Measurements from ENCODE around the gene STK38.

Gene STK38

GRCh38 chr6:36469946-36470345, 77.3 kb downstream of the STK38 start:
- no peak overlapping the region for H3K9ac ChIP-seq (ENCODE audit: insufficient read length)
- peak overlapping the region; percentile 53 for H3K27ac ChIP-seq
- no peak overlapping the region for H3K4me3 ChIP-seq
- TF ChIP-seq FOXP2 (optimal IDR thresholded peaks at IDR 0.05; ENCODE audit: control extremely low read depth, extremely low read length, insufficient read depth) (no peak), POLR2AphosphoS5 (IDR thresholded peaks at IDR 0.05; ENCODE audit: borderline replicate concordance, low read depth, low read length) (no peak), EZH2 (IDR thresholded peaks at IDR 0.05) (no peak)
- peaks cover 29% of the 10 kb centered on the region for H3K36me3 ChIP-seq (ENCODE audit: insufficient read depth, low read length)
- H3K9me3 ChIP-seq (ENCODE audit: low read depth, low read length), result no peaks in the 10 kb centered on the region
- no peak for DNase-seq (ENCODE audit: low read depth, low spot score)

GRCh38 chr6:36469148-36469661, 78.1 kb downstream of the STK38 start:
- H3K27ac ChIP-seq, result peak overlapping the region; percentile 53
- DNase-seq (ENCODE audit: low read depth, low spot score), result no peak
- H3K9me3 ChIP-seq (ENCODE audit: low read depth, low read length), result no peaks in the 10 kb centered on the region
- H3K9ac ChIP-seq (ENCODE audit: insufficient read length), result peak overlapping the region; percentile 39
- H3K4me3 ChIP-seq, result peak overlapping the region; percentile 56
- TF ChIP-seq EZH2 (IDR thresholded peaks at IDR 0.05) (no peak), POLR2AphosphoS5 (IDR thresholded peaks at IDR 0.05; ENCODE audit: borderline replicate concordance, low read depth, low read length) (no peak), FOXP2 (optimal IDR thresholded peaks at IDR 0.05; ENCODE audit: control extremely low read depth, extremely low read length, insufficient read depth) (no peak)
- peaks cover 21% of the 10 kb centered on the region for H3K36me3 ChIP-seq (ENCODE audit: insufficient read depth, low read length)

- TF ChIP-seq EZH2 (IDR thresholded peaks at IDR 0.05) (no peak), POLR2AphosphoS5 (IDR thresholded peaks at IDR 0.05; ENCODE audit: borderline replicate concordance, low read depth, low read length) (no peak), FOXP2 (optimal IDR thresholded peaks at IDR 0.05; ENCODE audit: control extremely low read depth, extremely low read length, insufficient read depth) (no peak)
- Histone ChIP-seq H3K9ac (ENCODE audit: insufficient read length) (no peak overlapping the region), H3K4me3 (no peak overlapping the region), H3K36me3 (ENCODE audit: insufficient read depth, low read length) (peaks cover 23% of the 10 kb centered on the region), H3K27ac (no peak overlapping the region), H3K9me3 (ENCODE audit: low read depth, low read length) (no peaks in the 10 kb centered on the region)
- no peak for DNase-seq (ENCODE audit: low read depth, low spot score)
These were observed 79.7 kb downstream of the STK38 start for GRCh38 chr6:36467625-36468024.

GRCh38 chr6:36464233-36464632, 83.0 kb downstream of the STK38 start:
- TF ChIP-seq POLR2AphosphoS5 (IDR thresholded peaks at IDR 0.05; ENCODE audit: borderline replicate concordance, low read depth, low read length) (no peak), FOXP2 (optimal IDR thresholded peaks at IDR 0.05; ENCODE audit: control extremely low read depth, extremely low read length, insufficient read depth) (no peak), EZH2 (IDR thresholded peaks at IDR 0.05) (no peak)
- no peak overlapping the region for H3K9ac ChIP-seq (ENCODE audit: insufficient read length)
- H3K9me3 ChIP-seq (ENCODE audit: low read depth, low read length), result no peaks in the 10 kb centered on the region
- H3K4me3 ChIP-seq, result no peak overlapping the region
- peaks cover 14% of the 10 kb centered on the region for H3K36me3 ChIP-seq (ENCODE audit: insufficient read depth, low read length)
- H3K27ac ChIP-seq, result no peak overlapping the region
- DNase-seq (ENCODE audit: low read depth, low spot score), result no peak

GRCh38 chr6:36463676-36464075, 83.6 kb downstream of the STK38 start:
- Histone ChIP-seq H3K4me3 (no peak overlapping the region), H3K27ac (no peak overlapping the region), H3K9ac (ENCODE audit: insufficient read length) (no peak overlapping the region), H3K36me3 (ENCODE audit: insufficient read depth, low read length) (peaks cover 14% of the 10 kb centered on the region), H3K9me3 (ENCODE audit: low read depth, low read length) (no peaks in the 10 kb centered on the region)
- DNase-seq (ENCODE audit: low read depth, low spot score), result no peak
- TF ChIP-seq POLR2AphosphoS5 (IDR thresholded peaks at IDR 0.05; ENCODE audit: borderline replicate concordance, low read depth, low read length) (no peak), FOXP2 (optimal IDR thresholded peaks at IDR 0.05; ENCODE audit: control extremely low read depth, extremely low read length, insufficient read depth) (no peak), EZH2 (IDR thresholded peaks at IDR 0.05) (no peak)

GRCh38 chr6:36461646-36462045, 85.6 kb downstream of the STK38 start:
- peaks cover 14% of the 10 kb centered on the region for H3K36me3 ChIP-seq (ENCODE audit: insufficient read depth, low read length)
- DNase-seq (ENCODE audit: low read depth, low spot score), result no peak
- TF ChIP-seq EZH2 (IDR thresholded peaks at IDR 0.05) (no peak), FOXP2 (optimal IDR thresholded peaks at IDR 0.05; ENCODE audit: control extremely low read depth, extremely low read length, insufficient read depth) (no peak), POLR2AphosphoS5 (IDR thresholded peaks at IDR 0.05; ENCODE audit: borderline replicate concordance, low read depth, low read length) (no peak)
- H3K9me3 ChIP-seq (ENCODE audit: low read depth, low read length), result no peaks in the 10 kb centered on the region
- no peak overlapping the region for H3K9ac ChIP-seq (ENCODE audit: insufficient read length)
- H3K4me3 ChIP-seq, result no peak overlapping the region
- H3K27ac ChIP-seq, result peak overlapping the region; percentile 62; the same call in 1 of the 2 replicates

- H3K27ac ChIP-seq, result peak overlapping the region; percentile 62; the same call in 1 of the 2 replicates
- H3K9me3 ChIP-seq (ENCODE audit: low read depth, low read length), result no peaks in the 10 kb centered on the region
- H3K9ac ChIP-seq (ENCODE audit: insufficient read length), result no peak overlapping the region
- no peak for DNase-seq (ENCODE audit: low read depth, low spot score)
- peaks cover 14% of the 10 kb centered on the region for H3K36me3 ChIP-seq (ENCODE audit: insufficient read depth, low read length)
- no peak for TF ChIP-seq FOXP2 (optimal IDR thresholded peaks at IDR 0.05; ENCODE audit: control extremely low read depth, extremely low read length, insufficient read depth)
- no peak for TF ChIP-seq EZH2 (IDR thresholded peaks at IDR 0.05)
- no peak for TF ChIP-seq POLR2AphosphoS5 (IDR thresholded peaks at IDR 0.05; ENCODE audit: borderline replicate concordance, low read depth, low read length)
- no peak overlapping the region for H3K4me3 ChIP-seq
These were observed 86.4 kb downstream of the STK38 start for GRCh38 chr6:36460916-36461315.

- H3K9ac ChIP-seq (ENCODE audit: insufficient read length), result no peak overlapping the region
- no peaks in the 10 kb centered on the region for H3K9me3 ChIP-seq (ENCODE audit: low read depth, low read length)
- H3K36me3 ChIP-seq (ENCODE audit: insufficient read depth, low read length), result peaks cover 21% of the 10 kb centered on the region
- DNase-seq (ENCODE audit: low read depth, low spot score), result no peak
- peak overlapping the region; percentile 54; the same call in 1 of the 2 replicates for H3K27ac ChIP-seq
- TF ChIP-seq EZH2 (IDR thresholded peaks at IDR 0.05) (no peak), FOXP2 (optimal IDR thresholded peaks at IDR 0.05; ENCODE audit: control extremely low read depth, extremely low read length, insufficient read depth) (no peak), POLR2AphosphoS5 (IDR thresholded peaks at IDR 0.05; ENCODE audit: borderline replicate concordance, low read depth, low read length) (no peak)
- H3K4me3 ChIP-seq, result no peak overlapping the region
These were observed 87.8 kb downstream of the STK38 start for GRCh38 chr6:36459501-36459900.
